ENCODE measurements around the gene SPATA2.

- TF ChIP-seq CTCF (IDR thresholded peaks at IDR 0.05; ENCODE audit: borderline replicate concordance, extremely low read depth, low read length, poor library complexity, severe bottlenecking) (no peak), EZH2 (IDR thresholded peaks at IDR 0.05; ENCODE audit: borderline replicate concordance, low read depth, low read length, severe bottlenecking) (no peak)
Observed at GRCh38 chr20:49925901-49926454, 10.6 kb upstream of the SPATA2 start.

Measured in DND-41 (cell line).